ENCODE results near the gene SLC39A2. TPM values are rescaled to one million over a fixed set of nuclear protein-coding genes. Genes with fewer than 3 reads are reported as not detected.
"Not testable (repeated sequence)": the region's sequence is repeated elsewhere in the genome, so short reads cannot be mapped to it uniquely, and the experiment has no call there.

Gene SLC39A2, protein sequence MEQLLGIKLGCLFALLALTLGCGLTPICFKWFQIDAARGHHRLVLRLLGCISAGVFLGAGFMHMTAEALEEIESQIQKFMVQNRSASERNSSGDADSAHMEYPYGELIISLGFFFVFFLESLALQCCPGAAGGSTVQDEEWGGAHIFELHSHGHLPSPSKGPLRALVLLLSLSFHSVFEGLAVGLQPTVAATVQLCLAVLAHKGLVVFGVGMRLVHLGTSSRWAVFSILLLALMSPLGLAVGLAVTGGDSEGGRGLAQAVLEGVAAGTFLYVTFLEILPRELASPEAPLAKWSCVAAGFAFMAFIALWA
- not detected for polyA plus RNA-seq

DNA sequence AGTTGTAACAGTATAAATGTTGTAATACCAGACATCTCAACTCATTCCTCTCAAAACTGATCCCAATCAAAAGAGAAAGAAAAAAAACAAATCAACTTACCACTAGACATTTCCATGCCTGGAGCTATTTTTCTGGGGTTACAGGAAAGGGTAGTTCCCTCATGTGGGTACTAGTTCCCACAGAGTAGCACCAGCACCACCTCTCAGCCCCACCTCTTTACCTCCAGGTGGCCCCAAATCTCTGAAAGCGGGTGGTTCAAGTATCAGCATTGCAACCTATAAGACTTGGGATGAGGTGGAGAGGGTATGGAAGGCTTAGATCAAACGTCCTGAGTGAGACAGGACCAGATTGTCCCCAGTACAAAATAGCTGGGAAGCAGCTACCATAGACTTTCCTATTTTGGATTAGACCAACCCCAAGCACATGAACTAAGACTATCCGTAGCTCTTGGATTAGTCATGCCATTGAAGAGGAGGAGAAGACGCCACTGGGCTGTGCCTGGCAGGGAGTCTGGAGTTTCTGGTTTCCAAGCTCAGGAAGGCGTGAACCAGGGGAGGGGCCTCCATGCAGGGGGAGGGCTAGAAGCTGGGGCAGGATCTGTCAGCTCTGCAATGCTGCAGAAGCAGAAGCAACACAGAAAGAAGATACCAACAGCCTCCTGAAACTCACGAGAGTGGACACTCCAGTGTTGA is at the start of gene SLC39A2:
SLC39A2 (plus strand) TSS at position 620 of the 693 bp plus-strand sequence. CDS start 154 bp downstream, outside the sequence.
- Mint-ChIP-seq H3K36me3 (peaks cover 0 to 45% (median 38%) of the 10 kb centered on the region in 3 donors), H3K4me3 (no peak within 1 kb of the TSS), H3K9me3 (no peaks in the 10 kb centered on the region), H3K27ac (peak within 1 kb of the TSS in 1 of 6 donors; percentile 30), H3K27me3 (ENCODE audit: low read depth in 3 of 3) (peaks cover 0 to 3% (median 0%) of the 10 kb centered on the region in 3 donors), H3K4me1 (peaks cover 0 to 2% of the 10 kb centered on the region in 2 donors)
- DNase-seq = no peak

DNA sequence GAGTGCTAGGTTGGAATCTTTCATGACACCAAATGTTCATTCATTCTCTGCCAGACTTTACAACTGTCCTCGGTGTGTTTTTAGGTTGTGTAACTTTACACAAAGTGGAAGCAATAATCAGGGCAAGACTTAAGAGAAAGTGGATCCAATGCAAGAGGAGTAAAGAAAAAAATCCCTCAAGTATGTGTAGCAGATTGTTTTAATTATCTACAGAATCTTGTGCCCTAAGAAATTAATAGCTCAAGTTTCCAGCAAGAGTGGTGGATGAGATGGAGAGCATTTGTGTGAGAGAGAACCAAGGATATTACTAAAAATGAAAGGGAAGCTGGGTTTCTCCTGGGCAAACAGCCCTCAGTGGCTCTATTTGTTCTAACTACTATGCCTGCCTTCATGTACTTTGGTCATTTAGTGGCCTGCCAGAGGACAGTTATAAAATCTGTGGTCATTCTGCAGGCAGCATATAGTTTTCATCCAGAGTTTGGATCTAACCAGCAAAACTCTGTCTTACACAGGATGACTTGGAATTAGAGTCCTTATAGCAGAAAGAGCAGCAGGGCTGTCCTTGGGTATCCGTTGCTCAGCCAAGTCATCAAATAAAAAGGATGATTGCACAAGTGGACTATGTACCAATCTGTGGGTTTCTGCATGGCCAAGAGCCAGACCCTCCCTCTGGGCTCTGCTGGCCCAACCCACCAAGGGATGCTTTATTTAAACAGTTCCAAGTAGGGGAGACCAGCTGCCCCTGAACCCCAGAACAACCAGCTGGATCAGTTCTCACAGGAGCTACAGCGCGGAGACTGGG is 44.2 kb upstream of the SLC39A2 start, which contains the start of gene RNASE2:
RNASE2 (plus strand) TSS at position 752 of the 802 bp plus-strand sequence. CDS start 285 bp downstream, outside the sequence.
- not testable (repeated sequence) for H3K4me3 Mint-ChIP-seq, H3K36me3 Mint-ChIP-seq, H3K9me3 Mint-ChIP-seq, H3K27ac Mint-ChIP-seq, H3K4me1 Mint-ChIP-seq, DNase-seq
- peaks cover 0 to 18% (median 4%) of the 10 kb centered on the region in 3 donors for H3K27me3 Mint-ChIP-seq (ENCODE audit: low read depth in 3 of 3)

DNA sequence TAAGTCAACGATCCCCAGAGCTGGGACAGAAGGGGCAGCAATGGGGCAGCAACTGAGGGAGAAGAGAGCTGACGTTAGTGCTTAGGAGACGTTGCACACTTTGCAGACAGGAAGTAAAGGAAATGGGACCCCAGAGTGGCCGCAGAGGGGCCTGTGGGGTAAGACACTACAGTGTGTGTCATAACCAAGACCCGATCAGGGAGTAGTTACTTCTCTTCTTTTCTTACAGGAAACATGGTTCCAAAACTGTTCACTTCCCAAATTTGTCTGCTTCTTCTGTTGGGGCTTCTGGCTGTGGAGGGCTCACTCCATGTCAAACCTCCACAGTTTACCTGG is 43.6 kb upstream of the SLC39A2 start:
- H3K36me3 Mint-ChIP-seq, H3K27ac Mint-ChIP-seq, H3K4me3 Mint-ChIP-seq: not testable (repeated sequence)

DNA sequence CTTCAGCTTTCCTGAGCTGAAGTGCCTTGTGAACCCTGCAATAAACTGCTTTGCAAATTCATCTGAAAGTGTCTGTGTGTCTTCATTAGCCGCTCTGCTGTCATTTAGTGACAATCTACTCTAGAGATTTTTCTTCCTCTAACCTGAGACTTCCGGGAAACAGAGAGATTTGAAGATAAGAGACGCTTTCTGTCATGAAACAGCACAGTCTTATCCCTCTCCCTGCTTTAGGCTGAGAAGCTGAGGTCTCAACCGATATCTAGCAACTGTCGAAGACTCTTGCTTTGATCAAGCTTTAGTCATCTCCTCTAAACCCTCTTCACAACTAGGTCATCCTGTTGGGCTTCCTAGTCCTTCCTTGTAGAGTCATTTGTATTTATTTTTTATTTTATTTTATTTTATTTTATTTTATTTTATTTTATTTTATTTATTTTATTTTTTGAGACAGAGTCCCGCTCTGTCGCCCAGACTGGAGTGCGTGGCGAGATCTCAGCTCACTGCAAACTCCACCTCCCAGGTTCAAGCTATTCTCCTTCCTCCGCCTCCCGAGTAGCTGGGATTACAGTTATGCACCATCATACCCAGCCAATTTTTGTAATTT is 42.6 kb upstream of the SLC39A2 start:
- Mint-ChIP-seq H3K36me3 (no peaks in the 10 kb centered on the region), H3K27me3 (ENCODE audit: low read depth in 3 of 3) (peaks cover 0 to 18% (median 4%) of the 10 kb centered on the region in 3 donors), H3K4me1 (peaks cover 6 to 13% of the 10 kb centered on the region in 2 donors), H3K4me3 (no peak overlapping the region), H3K9me3 (peaks cover 0 to 2% (median 0%) of the 10 kb centered on the region in 6 donors), H3K27ac (no peak overlapping the region)
- DNase-seq = no peak

More for the DNA sequence above, 43.6 kb upstream of the SLC39A2 start:
- H3K4me1 Mint-ChIP-seq, H3K9me3 Mint-ChIP-seq, DNase-seq: not testable (repeated sequence)
- peaks cover 0 to 18% (median 4%) of the 10 kb centered on the region in 3 donors for H3K27me3 Mint-ChIP-seq (ENCODE audit: low read depth in 3 of 3)

DNA sequence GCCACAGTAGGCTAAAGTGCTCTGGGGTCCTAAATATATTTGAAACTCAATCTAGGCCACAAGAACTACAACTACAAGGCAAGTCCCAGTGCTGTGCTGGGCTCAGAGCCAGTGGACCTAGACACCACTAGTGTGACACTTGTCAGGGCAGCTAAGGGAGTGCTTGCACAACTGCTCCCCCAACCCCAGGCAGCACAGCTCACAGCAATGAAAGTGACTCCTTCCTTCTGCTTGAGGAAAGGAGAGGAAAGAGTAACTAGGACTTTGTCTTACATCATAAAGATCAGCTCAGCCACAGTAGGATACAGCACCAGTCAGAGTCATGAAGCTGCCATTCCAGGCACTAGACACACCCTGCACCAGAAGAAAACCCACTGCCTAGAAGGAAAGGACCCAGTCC is 40.1 kb upstream of the SLC39A2 start:
- DNase-seq, H3K36me3 Mint-ChIP-seq, H3K4me3 Mint-ChIP-seq, H3K9me3 Mint-ChIP-seq: not testable (repeated sequence)
- Mint-ChIP-seq H3K4me1 (peaks cover 10 to 22% of the 10 kb centered on the region in 2 donors), H3K27ac (peak overlapping the region in 1 of 6 donors; percentile 13), H3K27me3 (ENCODE audit: low read depth in 3 of 3) (peaks cover 0 to 15% (median 4%) of the 10 kb centered on the region in 3 donors)

DNA sequence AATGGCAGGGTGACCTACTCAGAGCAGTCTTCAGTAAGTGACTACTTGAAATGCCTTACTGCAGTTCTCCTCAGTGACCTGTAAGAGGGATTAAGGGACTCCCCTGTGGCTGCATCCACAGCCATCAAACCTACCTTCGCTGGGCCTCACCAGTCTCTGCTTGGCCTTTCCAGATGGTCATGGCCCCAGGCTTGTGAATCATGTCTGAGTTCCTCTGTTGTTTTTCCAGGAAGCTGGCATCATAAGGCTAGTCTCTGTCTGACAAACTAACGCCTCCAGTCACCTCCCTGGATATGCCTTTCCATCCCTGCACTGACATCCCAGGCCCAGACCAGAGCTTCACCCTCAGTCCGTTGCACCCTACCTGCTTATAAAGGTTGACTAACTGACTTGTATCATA is 29.8 kb upstream of the SLC39A2 start:
- no peak overlapping the region for H3K4me3 Mint-ChIP-seq
- peaks cover 6 to 18% (median 7%) of the 10 kb centered on the region in 3 donors for H3K27me3 Mint-ChIP-seq (ENCODE audit: low read depth in 3 of 3)
- H3K36me3 Mint-ChIP-seq = no peaks in the 10 kb centered on the region
- no peak for DNase-seq
- no peaks in the 10 kb centered on the region for H3K9me3 Mint-ChIP-seq
- H3K4me1 Mint-ChIP-seq = peaks cover 11 to 17% of the 10 kb centered on the region in 2 donors
- no peak overlapping the region for H3K27ac Mint-ChIP-seq

DNA sequence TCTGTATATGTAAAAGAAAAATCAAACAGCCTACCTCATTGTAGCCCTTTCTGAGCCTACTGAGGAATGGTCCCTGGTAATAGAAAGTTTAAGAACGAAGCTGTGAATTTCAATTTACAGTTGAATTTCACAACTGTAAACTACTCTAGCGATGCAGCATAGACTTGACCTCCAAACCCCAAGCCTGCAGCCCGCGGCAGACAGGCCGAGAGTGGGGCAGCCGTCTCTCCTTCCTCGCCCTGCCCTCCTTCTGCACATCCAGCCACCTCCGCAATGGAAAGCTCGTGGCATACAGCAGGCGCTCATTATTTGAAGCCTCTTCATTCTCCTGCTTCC is 28.5 kb upstream of the SLC39A2 start:
- peaks cover 5 to 16% (median 6%) of the 10 kb centered on the region in 3 donors for H3K27me3 Mint-ChIP-seq (ENCODE audit: low read depth in 3 of 3)

DNA sequence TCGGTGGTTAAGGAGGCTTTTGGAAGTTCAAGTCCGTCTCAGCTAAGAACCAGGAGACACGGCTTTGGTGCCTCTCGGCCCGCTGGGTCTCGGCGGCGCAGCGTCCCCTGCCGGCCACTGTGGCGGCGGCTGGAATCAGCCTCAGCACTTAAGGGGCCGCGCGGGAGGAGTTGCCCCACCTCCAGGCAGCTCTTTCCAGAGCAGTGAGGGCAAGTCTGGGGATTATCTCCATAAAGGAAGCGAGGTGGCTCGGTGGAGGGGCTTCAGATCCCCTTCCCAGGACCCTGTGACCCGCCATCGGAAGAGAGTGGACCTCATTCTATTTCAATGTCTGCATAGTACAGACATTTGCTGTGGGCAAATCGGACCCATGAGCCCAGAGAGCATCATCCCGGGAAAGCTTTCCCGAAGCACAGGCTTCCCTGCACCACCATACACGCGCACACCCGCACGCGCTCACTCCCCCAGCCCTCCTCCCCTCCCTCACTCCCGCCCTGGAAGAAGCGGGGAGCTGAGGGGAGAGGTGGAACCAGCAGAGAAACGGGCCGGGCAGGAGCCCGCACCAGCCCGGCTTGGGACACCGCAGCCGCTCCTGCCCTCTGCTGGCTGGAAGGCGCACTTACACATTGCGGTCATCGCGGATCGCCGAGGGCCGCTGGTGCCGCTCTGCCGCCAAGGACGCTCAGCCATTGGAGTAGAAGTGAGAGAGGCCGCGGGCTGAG is 27.9 kb upstream of the SLC39A2 start:
- peak overlapping the region; percentile 89 to 96 (median 92) for H3K4me3 Mint-ChIP-seq
- no peaks in the 10 kb centered on the region for H3K9me3 Mint-ChIP-seq
- H3K4me1 Mint-ChIP-seq = peaks cover 11 to 17% of the 10 kb centered on the region in 2 donors
- peak overlapping the region in 5 of 6 donors; percentile 52 to 80 (median 71) for H3K27ac Mint-ChIP-seq
- peaks cover 5 to 17% (median 6%) of the 10 kb centered on the region in 3 donors for H3K27me3 Mint-ChIP-seq (ENCODE audit: low read depth in 3 of 3)
- no peaks in the 10 kb centered on the region for H3K36me3 Mint-ChIP-seq
- DNase-seq = peak; percentile 72 to 79 (median 77)

More for the DNA sequence above, 28.5 kb upstream of the SLC39A2 start:
- no peaks in the 10 kb centered on the region for H3K9me3 Mint-ChIP-seq
- peaks cover 11 to 17% of the 10 kb centered on the region in 2 donors for H3K4me1 Mint-ChIP-seq
- H3K4me3 Mint-ChIP-seq = peak overlapping the region; percentile 89 to 96 (median 92)
- no peaks in the 10 kb centered on the region for H3K36me3 Mint-ChIP-seq
- no peak for DNase-seq
- H3K27ac Mint-ChIP-seq = peak overlapping the region in 1 of 6 donors; percentile 57

DNA sequence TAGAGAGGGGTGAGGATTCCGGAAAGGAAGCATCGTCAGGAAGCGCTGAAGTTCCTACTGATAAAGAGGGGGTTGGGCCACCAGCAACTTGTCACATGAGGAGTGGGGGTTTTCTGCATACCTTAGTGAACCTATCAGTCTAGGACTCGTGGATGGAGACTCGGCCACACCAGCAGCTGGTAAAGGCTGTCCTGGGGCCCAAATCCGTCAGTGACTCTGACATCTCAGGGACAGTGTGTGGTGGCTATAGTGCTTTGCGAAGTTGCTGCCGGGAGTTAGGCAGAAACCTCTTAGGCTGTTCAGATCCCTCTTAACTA is 27.4 kb upstream of the SLC39A2 start:
- peaks cover 11 to 17% of the 10 kb centered on the region in 2 donors for H3K4me1 Mint-ChIP-seq
- no peaks in the 10 kb centered on the region for H3K9me3 Mint-ChIP-seq
- H3K27ac Mint-ChIP-seq = peak overlapping the region in 3 of 6 donors; percentile 57 to 71 (median 71)
- peak overlapping the region; percentile 89 to 96 (median 92) for H3K4me3 Mint-ChIP-seq
- peaks cover 6 to 14% (median 6%) of the 10 kb centered on the region in 3 donors for H3K27me3 Mint-ChIP-seq (ENCODE audit: low read depth in 3 of 3)
- H3K36me3 Mint-ChIP-seq = no peaks in the 10 kb centered on the region
- no peak for DNase-seq

DNA sequence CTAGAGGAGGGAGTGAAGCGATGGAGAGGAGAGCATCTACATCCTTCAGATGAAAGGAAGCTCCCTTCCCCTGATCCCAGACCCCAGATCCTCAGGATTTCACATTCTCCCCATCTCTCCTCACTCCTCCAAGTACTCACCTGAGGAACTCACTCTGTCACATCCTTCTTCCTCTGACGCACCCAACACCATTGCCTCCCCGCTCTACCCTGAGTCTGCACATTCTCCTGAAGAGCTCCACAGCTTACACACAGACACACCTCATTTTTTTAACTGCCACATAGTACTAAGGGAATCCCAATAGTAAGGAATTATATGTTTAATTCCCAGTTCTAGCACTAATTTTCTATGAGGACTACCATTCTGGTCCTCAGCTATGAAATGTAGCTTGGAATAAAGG is 25.6 kb upstream of the SLC39A2 start:
- Mint-ChIP-seq H3K36me3 (no peaks in the 10 kb centered on the region), H3K4me1 (peaks cover 11 to 17% of the 10 kb centered on the region in 2 donors), H3K27me3 (ENCODE audit: low read depth in 3 of 3) (peaks cover 4 to 10% (median 8%) of the 10 kb centered on the region in 3 donors), H3K27ac (no peak overlapping the region), H3K4me3 (peak overlapping the region in 1 of 5 donors; percentile 17), H3K9me3 (no peaks in the 10 kb centered on the region)
- no peak for DNase-seq

DNA sequence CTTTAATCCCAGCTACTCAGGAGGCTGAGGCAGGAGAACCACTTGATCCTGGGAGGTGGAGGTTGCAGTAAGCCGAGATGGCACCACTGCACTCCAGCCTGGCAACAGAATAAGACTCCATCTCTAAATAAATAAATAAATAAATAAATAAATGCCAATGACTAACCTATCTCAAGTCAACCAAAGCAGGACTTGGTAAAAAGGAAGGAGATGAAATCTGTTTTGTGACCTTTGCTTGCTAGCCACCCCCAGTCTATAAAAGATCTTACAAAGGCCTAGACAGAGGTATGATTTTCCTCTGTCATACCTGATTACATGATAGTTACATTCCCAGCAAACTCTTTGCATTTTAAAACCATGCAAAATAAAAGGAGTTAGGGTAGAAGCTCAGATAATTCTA is 22.8 kb upstream of the SLC39A2 start:
- peaks cover 4 to 16% (median 10%) of the 10 kb centered on the region in 3 donors for H3K27me3 Mint-ChIP-seq (ENCODE audit: low read depth in 3 of 3)
- no peak overlapping the region for H3K27ac Mint-ChIP-seq
- H3K4me3 Mint-ChIP-seq = no peak overlapping the region
- no peaks in the 10 kb centered on the region for H3K36me3 Mint-ChIP-seq
- peaks cover 3 to 5% of the 10 kb centered on the region in 2 donors for H3K4me1 Mint-ChIP-seq
- DNase-seq = no peak
- H3K9me3 Mint-ChIP-seq = no peaks in the 10 kb centered on the region

DNA sequence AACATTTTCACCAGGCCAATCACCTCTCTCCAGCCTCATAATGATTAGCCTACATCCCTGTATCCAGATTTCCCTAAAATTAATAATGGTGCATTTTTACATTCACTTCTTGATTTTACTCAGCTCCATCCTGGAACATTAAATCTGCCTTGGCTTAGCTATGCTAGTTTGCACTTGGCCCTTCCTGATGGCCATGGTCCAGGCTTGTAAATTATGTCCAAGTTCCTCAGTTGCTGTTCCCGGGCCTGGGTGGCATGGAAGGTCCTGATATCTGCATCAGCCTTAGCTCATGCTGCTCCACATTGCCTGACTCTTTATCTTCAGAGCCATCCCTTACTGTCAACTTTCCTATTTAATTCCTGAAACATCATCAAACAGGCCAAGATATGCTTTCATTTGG is 20.4 kb upstream of the SLC39A2 start:
- Mint-ChIP-seq H3K4me1 (no peaks in the 10 kb centered on the region), H3K27me3 (ENCODE audit: low read depth in 3 of 3) (peaks cover 4 to 19% (median 5%) of the 10 kb centered on the region in 3 donors), H3K4me3 (no peak overlapping the region), H3K36me3 (no peaks in the 10 kb centered on the region), H3K9me3 (no peaks in the 10 kb centered on the region), H3K27ac (no peak overlapping the region)
- DNase-seq = no peak

DNA sequence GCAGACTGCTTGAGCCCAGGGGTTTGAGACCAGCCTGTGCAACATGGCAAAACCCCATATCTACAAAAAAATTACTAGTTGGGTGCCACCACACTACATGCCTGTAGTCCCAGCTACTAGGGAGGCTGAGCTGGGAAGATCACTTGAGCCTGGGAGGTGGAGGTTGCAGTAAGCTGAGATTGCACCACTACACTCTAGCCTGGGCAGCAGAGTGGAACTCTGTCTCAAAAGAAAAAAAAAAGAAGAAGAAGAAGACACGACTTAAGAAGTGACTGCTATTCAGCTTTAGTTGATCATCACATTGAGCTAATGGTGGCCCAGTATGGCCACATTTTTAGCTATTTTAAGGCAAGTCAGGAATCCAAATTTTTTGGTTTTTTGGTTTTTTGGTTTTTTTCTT is 18.2 kb upstream of the SLC39A2 start:
- no peak for DNase-seq
- Mint-ChIP-seq H3K27ac (no peak overlapping the region), H3K4me3 (no peak overlapping the region), H3K9me3 (no peaks in the 10 kb centered on the region), H3K36me3 (no peaks in the 10 kb centered on the region), H3K4me1 (no peaks in the 10 kb centered on the region), H3K27me3 (ENCODE audit: low read depth in 3 of 3) (peaks cover 4 to 19% (median 5%) of the 10 kb centered on the region in 3 donors)
